Adrenal gland (tissue), 5 donors: Measurements from ENCODE around the gene POLA2.

Experiments used
- CTCF ChIP-seq, 6 experiments: fragments of 450-650 bp in 4 of 6; fragments of 200-600 bp in 2 of 6; sonication (generic) in 1 of 6; IDR thresholded peaks; 1 replicate in 5 of 6; 2 replicates in 1 of 6; pipeline versions ENCODE4 v1.5.1 to v1.8.0; 2016 to 2021; ENCODE audit warnings: antibody characterized with exemption in 6 of 6, mild to moderate bottlenecking in 2 of 6, moderate library complexity in 1 of 6
- POLR2A ChIP-seq, 2 donors: fragments of 450-650 bp; IDR thresholded peaks; one replicate each; pipeline ENCODE4 v1.6.1; 2017; ENCODE audit warnings: antibody characterized with exemption in 2 of 2, mild to moderate bottlenecking in 2 of 2, moderate library complexity in 1 of 2
- donor health status: DM: no; HTN: no; CAD: no.

GRCh38 chr11:65266210-65266609 is 4.4 kb downstream of the POLA2 start:
- TF ChIP-seq CTCF (IDR thresholded peaks at IDR 0.05) (peak in 2 of 6 experiments; percentile 30 to 32), POLR2A (IDR thresholded peaks at IDR 0.05) (no peak)
